Daoy (cell line): ENCODE results near the gene RPUSD1. TPM values are rescaled to one million over a fixed set of nuclear protein-coding genes. Genes with fewer than 3 reads are reported as not detected.
"Not testable (repeated sequence)": the region's sequence is repeated elsewhere in the genome, so short reads cannot be mapped to it uniquely, and the experiment has no call there.

Experiments
- DNase-seq: peaks from one replicate; pipeline ENCODE4 v3.0.0-alpha.2; 2015; ENCODE audit warnings: low read depth
- total RNA-seq: library from RNA; depleted of rRNA; stranded (reverse); fragments of >200 nt; shearing (Covaris generic); gene quantifications from 2 replicates; pipeline ENCODE4 v1.2.3, GENCODE V29; 2014

Gene RPUSD1
- total RNA-seq, 1 experiment from 2014 or later: 38.6 TPM

- no peak for DNase-seq
Measured at GRCh38 chr16:766008-766819, 22.0 kb downstream of the RPUSD1 start.

- DNase-seq: no peak
Measured at GRCh38 chr16:765488-765865, 22.7 kb downstream of the RPUSD1 start.

- DNase-seq: no peak
Measured at GRCh38 chr16:764848-765487, 23.2 kb downstream of the RPUSD1 start.

GRCh38 chr16:764184-764750 lies 23.9 kb downstream of the RPUSD1 start:
- DNase-seq: no peak

GRCh38 chr16:763369-764183 lies 24.6 kb downstream of the RPUSD1 start:
- no peak for DNase-seq

GRCh38 chr16:762595-763268 lies 25.4 kb downstream of the RPUSD1 start:
- DNase-seq: no peak

GRCh38 chr16:761625-762513 lies 26.3 kb downstream of the RPUSD1 start:
- no peak for DNase-seq

- DNase-seq: peak; percentile 61
Measured at GRCh38 chr16:760545-761343, 27.4 kb downstream of the RPUSD1 start, which contains the start of gene MSLN. Gene MSLN (plus strand): TSS chr16:760734. CDS start chr16:762681, 1,947 bp downstream.

- DNase-seq: no peak
Measured at GRCh38 chr16:760065-760464, 28.1 kb downstream of the RPUSD1 start.

- no peak for DNase-seq
Measured at GRCh38 chr16:759110-759910, 28.9 kb downstream of the RPUSD1 start.

GRCh38 chr16:756428-756827 lies 31.8 kb downstream of the RPUSD1 start:
- no peak for DNase-seq

GRCh38 chr16:754656-755055 lies 33.5 kb downstream of the RPUSD1 start:
- DNase-seq: no peak

GRCh38 chr16:754121-754607 lies 34.0 kb downstream of the RPUSD1 start:
- DNase-seq: not testable (repeated sequence)

GRCh38 chr16:752007-752312 lies 36.2 kb downstream of the RPUSD1 start:
- no peak for DNase-seq

- DNase-seq: no peak
Measured at GRCh38 chr16:751152-752006, 36.8 kb downstream of the RPUSD1 start.

GRCh38 chr16:750485-750884 lies 37.7 kb downstream of the RPUSD1 start:
- DNase-seq: no peak

- no peak for DNase-seq
Measured at GRCh38 chr16:749010-749409, 39.2 kb downstream of the RPUSD1 start.
